Measurements from ENCODE around the gene MGMT. TPM values are rescaled to one million over a fixed set of nuclear protein-coding genes. Genes with fewer than 3 reads are reported as not detected.

The MGMT gene
- polyA plus RNA-seq, 1 of the 3 experiments (the other 2 are of a cell fraction) = 10.8 TPM

GRCh38 chr10:129538236-129538635 lies 71.2 kb downstream of the MGMT start:
- H3K9ac ChIP-seq = no peak overlapping the region
- ChIA-PET POLR2A (no interaction called here), CTCF (no interaction called here)
- no peaks in the 10 kb centered on the region for H3K79me2 ChIP-seq (ENCODE audit: insufficient read depth)
- no peaks in the 10 kb centered on the region for H3K9me3 ChIP-seq
- no peak for TF ChIP-seq NFIC (IDR thresholded peaks at IDR 0.05; ENCODE audit: borderline replicate concordance)
- TF ChIP-seq NRF1 (IDR thresholded peaks at IDR 0.05; ENCODE audit: low read depth, low read length) = no peak
- TF ChIP-seq, protein P1, sequence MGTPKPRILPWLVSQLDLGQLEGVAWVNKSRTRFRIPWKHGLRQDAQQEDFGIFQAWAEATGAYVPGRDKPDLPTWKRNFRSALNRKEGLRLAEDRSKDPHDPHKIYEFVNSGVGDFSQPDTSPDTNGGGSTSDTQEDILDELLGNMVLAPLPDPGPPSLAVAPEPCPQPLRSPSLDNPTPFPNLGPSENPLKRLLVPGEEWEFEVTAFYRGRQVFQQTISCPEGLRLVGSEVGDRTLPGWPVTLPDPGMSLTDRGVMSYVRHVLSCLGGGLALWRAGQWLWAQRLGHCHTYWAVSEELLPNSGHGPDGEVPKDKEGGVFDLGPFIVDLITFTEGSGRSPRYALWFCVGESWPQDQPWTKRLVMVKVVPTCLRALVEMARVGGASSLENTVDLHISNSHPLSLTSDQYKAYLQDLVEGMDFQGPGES (IDR thresholded peaks at IDR 0.05; ENCODE audit: low read depth, low read length) = no peak
- H3F3A ChIP-seq (replicated peaks; ENCODE audit: insufficient read depth) = no peaks in the 10 kb centered on the region
- H3K4me2 ChIP-seq = no peak overlapping the region
- H3K36me3 ChIP-seq (replicated peaks in 1 of 2; ENCODE audit: control insufficient read depth in 1 of 2, insufficient read depth in 2 of 2, low read length in 1 of 2) = no peaks in the 10 kb centered on the region
- WGBS (ENCODE audit: low lambda C conversion rate) = 55% methylated on average over 2 of the region's 2 CpGs
- H3K9me2 ChIP-seq = no peaks in the 10 kb centered on the region
- H2AFZ ChIP-seq (ENCODE audit: low read depth) = no peak overlapping the region
- H3K4me3 ChIP-seq (ENCODE audit: low read depth in 2 of 2, low read length in 1 of 2) = no peak overlapping the region
- DNase-seq = no peak
- no peaks in the 10 kb centered on the region for H3K27me3 ChIP-seq (ENCODE audit: insufficient read depth)
- H3K4me1 ChIP-seq (ENCODE audit: control insufficient read depth in 1 of 2, insufficient read depth in 2 of 2, low read depth in 1 of 2, low read length in 1 of 2) = peaks cover 0 to 7% of the 10 kb centered on the region in 2 experiments; a peak in 1 of 4 replicates
- no peaks in the 10 kb centered on the region for H4K20me1 ChIP-seq (ENCODE audit: insufficient read depth)
- no peak overlapping the region for H3K27ac ChIP-seq (ENCODE audit: low read depth in 2 of 2, low read length in 1 of 2)

GRCh38 chr10:129541200-129541599 lies 74.2 kb downstream of the MGMT start:
- Histone ChIP-seq H3K9me2 (no peaks in the 10 kb centered on the region), H3F3A (replicated peaks; ENCODE audit: insufficient read depth) (no peaks in the 10 kb centered on the region), H3K9me3 (no peaks in the 10 kb centered on the region), H3K9ac (no peak overlapping the region), H3K36me3 (replicated peaks in 1 of 2; ENCODE audit: control insufficient read depth in 1 of 2, insufficient read depth in 2 of 2, low read length in 1 of 2) (no peaks in the 10 kb centered on the region), H3K79me2 (ENCODE audit: insufficient read depth) (no peaks in the 10 kb centered on the region), H3K4me1 (ENCODE audit: control insufficient read depth in 1 of 2, insufficient read depth in 2 of 2, low read depth in 1 of 2, low read length in 1 of 2) (peaks cover 0 to 7% of the 10 kb centered on the region in 2 experiments; a peak in 1 of 4 replicates), H2AFZ (ENCODE audit: low read depth) (no peak overlapping the region), H3K27me3 (ENCODE audit: insufficient read depth) (no peaks in the 10 kb centered on the region), H4K20me1 (ENCODE audit: insufficient read depth) (no peaks in the 10 kb centered on the region), H3K4me3 (ENCODE audit: low read depth in 2 of 2, low read length in 1 of 2) (no peak overlapping the region), H3K4me2 (no peak overlapping the region), H3K27ac (ENCODE audit: low read depth in 2 of 2, low read length in 1 of 2) (no peak overlapping the region)
- TF ChIP-seq ELF1 (IDR thresholded peaks at IDR 0.05) = no peak
- no peak for TF ChIP-seq MAX (IDR thresholded peaks at IDR 0.05; ENCODE audit: low read depth)
- TF ChIP-seq JUND (IDR thresholded peaks at IDR 0.05) = no peak
- TF ChIP-seq RCOR1 (IDR thresholded peaks at IDR 0.05; ENCODE audit: low read length) = no peak
- TF ChIP-seq POLR2AphosphoS5 (IDR thresholded peaks at IDR 0.05; ENCODE audit: low read depth, low read length) = no peak
- TF ChIP-seq FOXJ3 (CRISPR knock-in tag; IDR thresholded peaks at IDR 0.05) = no peak
- no peak for TF ChIP-seq MXI1 (IDR thresholded peaks at IDR 0.05; ENCODE audit: low read depth, low read length)
- TF ChIP-seq MEF2A (IDR thresholded peaks at IDR 0.05; ENCODE audit: borderline replicate concordance, low read depth) = no peak
- no peak for TF ChIP-seq FOXM1 (IDR thresholded peaks at IDR 0.05; ENCODE audit: low read depth)
- TF ChIP-seq EZH2phosphoT487 (IDR thresholded peaks at IDR 0.05; ENCODE audit: borderline replicate concordance, low read depth) = no peak
- TF ChIP-seq, protein P2, sequence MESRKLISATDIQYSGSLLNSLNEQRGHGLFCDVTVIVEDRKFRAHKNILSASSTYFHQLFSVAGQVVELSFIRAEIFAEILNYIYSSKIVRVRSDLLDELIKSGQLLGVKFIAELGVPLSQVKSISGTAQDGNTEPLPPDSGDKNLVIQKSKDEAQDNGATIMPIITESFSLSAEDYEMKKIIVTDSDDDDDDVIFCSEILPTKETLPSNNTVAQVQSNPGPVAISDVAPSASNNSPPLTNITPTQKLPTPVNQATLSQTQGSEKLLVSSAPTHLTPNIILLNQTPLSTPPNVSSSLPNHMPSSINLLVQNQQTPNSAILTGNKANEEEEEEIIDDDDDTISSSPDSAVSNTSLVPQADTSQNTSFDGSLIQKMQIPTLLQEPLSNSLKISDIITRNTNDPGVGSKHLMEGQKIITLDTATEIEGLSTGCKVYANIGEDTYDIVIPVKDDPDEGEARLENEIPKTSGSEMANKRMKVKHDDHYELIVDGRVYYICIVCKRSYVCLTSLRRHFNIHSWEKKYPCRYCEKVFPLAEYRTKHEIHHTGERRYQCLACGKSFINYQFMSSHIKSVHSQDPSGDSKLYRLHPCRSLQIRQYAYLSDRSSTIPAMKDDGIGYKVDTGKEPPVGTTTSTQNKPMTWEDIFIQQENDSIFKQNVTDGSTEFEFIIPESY (IDR thresholded peaks at IDR 0.05; ENCODE audit: borderline replicate concordance, low read depth) = no peak
- TF ChIP-seq TEAD4 (IDR thresholded peaks at IDR 0.05; ENCODE audit: borderline replicate concordance, insufficient read depth) = no peak
- TF ChIP-seq, protein P1 (IDR thresholded peaks at IDR 0.05; ENCODE audit: low read depth, low read length) = no peak
- no peak for TF ChIP-seq TAF1 (IDR thresholded peaks at IDR 0.05; ENCODE audit: borderline replicate concordance, low read depth, low read length)
- no peak for TF ChIP-seq REST (IDR thresholded peaks at IDR 0.05; ENCODE audit: low read depth, low read length)
- TF ChIP-seq FOSL2 (IDR thresholded peaks at IDR 0.05; ENCODE audit: borderline replicate concordance, low read depth) = no peak
- no peak for TF ChIP-seq RAD21 (IDR thresholded peaks at IDR 0.05; ENCODE audit: low read length)
- POLR2A ChIA-PET = no interaction called here
- 71% methylated on average over 9 of the region's 9 CpGs for WGBS (ENCODE audit: low lambda C conversion rate)
- CTCF ChIA-PET = no interaction called here
- DNase-seq = no peak

Data from SK-N-SH (cell line).